Tibial nerve (tissue), 4 donors: ENCODE results near the gene JPH2. TPM values are rescaled to one million over a fixed set of nuclear protein-coding genes. Genes with fewer than 3 reads are reported as not detected.

Experiments
- DNase-seq, 2 donors: peaks; one replicate each; pipeline ENCODE4 v3.0.0-alpha.2; 2019; ENCODE audit warnings: low spot score in 2 of 2
- H3K27ac ChIP-seq, 4 donors: fragments of 200-600 bp; sonication (generic) in 3 of 4; one replicate each; pipeline ENCODE4 v1.5.1; 2017 to 2019; ENCODE audit warnings: mild to moderate bottlenecking in 1 of 4
- H3K27me3 ChIP-seq, 2 donors: fragments of 200-600 bp; sonication (generic) in 1 of 2; one replicate each; pipeline versions ENCODE4 v1.5.1 to v1.6.0; 2017 to 2019
- H3K36me3 ChIP-seq, 3 donors: fragments of 200-600 bp; sonication (generic); one replicate each; pipeline ENCODE4 v1.5.1; 2018 to 2019
- H3K4me1 ChIP-seq, 4 donors: fragments of 200-600 bp; sonication (generic) in 3 of 4; one replicate each; pipeline ENCODE4 v1.5.1; 2017 to 2019
- H3K4me3 ChIP-seq, 4 donors: fragments of 200-600 bp; sonication (generic) in 3 of 4; one replicate each; pipeline ENCODE4 v1.5.1; 2017 to 2019; ENCODE audit warnings: mild to moderate bottlenecking in 1 of 4, moderate library complexity in 1 of 4
- H3K9me3 ChIP-seq, 4 donors: fragments of 200-600 bp; sonication (generic) in 3 of 4; one replicate each; pipeline ENCODE4 v1.5.1; 2017 to 2019
- EP300 ChIP-seq, 2 donors: sonication (generic); formaldehyde crosslinking; IDR thresholded peaks; one replicate each; pipeline ENCODE4 v1.6.1; 2017; ENCODE audit warnings: antibody characterized with exemption in 2 of 2, mild to moderate bottlenecking in 1 of 2
- POLR2A ChIP-seq, 2 donors: fragments of 450-650 bp; IDR thresholded peaks; one replicate each; pipeline ENCODE4 v1.6.1; 2017; ENCODE audit warnings: antibody characterized with exemption in 2 of 2, mild to moderate bottlenecking in 2 of 2, moderate library complexity in 2 of 2
- whole genome bisulfite sequencing, 2 donors: methylation state at CpG; one replicate each; pipeline ENCODE4 v1.1.5; 2018; 5-methylcytosine and 5-hydroxymethylcytosine counted together
- total RNA-seq, 4 donors: library from RNA; depleted of rRNA; stranded (reverse); fragments of >200 nt; gene quantifications; one replicate each; pipeline ENCODE4 v1.1.0, GENCODE V29; 2016
- TF ChIP-seq, protein P1 (sequence below), 5 experiments: fragments of 200-600 bp in 3 of 5; fragments of 450-650 bp in 2 of 5; sonication (generic) in 3 of 5; IDR thresholded peaks; one replicate each; pipeline ENCODE4 v1.5.1; 2016 to 2019; ENCODE audit warnings: antibody characterized with exemption in 5 of 5, mild to moderate bottlenecking in 3 of 5, moderate library complexity in 2 of 5

The JPH2 gene
- total RNA-seq, 4 donors from 2014 or later = 3.1 to 6.3 (median 5.3) TPM

DNA sequence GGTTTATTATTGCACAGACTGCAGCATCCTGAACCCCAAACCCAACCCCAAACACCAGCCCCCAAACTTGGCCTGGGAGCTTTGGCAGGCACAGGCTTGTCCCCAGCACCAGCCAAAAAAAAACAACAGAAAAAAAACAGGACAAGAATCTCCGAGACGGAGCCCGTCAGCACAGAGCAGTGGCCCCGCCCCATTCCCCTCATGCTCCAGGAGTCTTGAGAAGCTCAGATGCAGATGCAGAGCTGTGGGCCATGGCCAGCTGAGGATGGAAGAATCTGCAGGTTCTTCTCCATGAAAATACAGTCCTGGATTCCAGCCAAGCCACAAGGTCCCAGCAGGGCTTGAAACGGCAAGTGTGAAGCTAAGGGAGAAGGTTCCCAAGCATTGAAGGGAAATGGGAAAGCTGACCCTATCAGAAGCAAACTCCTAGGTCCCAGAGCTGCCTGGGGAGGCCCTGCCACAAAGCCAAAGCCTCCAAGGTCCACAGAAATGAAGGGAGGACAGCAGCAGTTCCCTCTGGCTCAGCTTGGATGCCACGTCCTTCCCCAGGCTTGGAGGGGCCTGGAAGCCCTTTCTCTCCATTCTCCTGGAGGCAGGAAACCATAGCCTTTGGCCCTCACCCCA is 75.2 kb downstream of the JPH2 start:
- WGBS, 2 donors = 26 to 31% methylated on average over 6 of the region's 6 CpGs
- no peak overlapping the region for H3K27ac ChIP-seq
- H3K4me1 ChIP-seq = no peaks in the 10 kb centered on the region
- H3K4me3 ChIP-seq = no peak overlapping the region
- peaks cover 0 to 24% of the 10 kb centered on the region in 2 donors for H3K27me3 ChIP-seq
- DNase-seq = no peak
- H3K36me3 ChIP-seq = no peaks in the 10 kb centered on the region
- TF ChIP-seq, protein P1, sequence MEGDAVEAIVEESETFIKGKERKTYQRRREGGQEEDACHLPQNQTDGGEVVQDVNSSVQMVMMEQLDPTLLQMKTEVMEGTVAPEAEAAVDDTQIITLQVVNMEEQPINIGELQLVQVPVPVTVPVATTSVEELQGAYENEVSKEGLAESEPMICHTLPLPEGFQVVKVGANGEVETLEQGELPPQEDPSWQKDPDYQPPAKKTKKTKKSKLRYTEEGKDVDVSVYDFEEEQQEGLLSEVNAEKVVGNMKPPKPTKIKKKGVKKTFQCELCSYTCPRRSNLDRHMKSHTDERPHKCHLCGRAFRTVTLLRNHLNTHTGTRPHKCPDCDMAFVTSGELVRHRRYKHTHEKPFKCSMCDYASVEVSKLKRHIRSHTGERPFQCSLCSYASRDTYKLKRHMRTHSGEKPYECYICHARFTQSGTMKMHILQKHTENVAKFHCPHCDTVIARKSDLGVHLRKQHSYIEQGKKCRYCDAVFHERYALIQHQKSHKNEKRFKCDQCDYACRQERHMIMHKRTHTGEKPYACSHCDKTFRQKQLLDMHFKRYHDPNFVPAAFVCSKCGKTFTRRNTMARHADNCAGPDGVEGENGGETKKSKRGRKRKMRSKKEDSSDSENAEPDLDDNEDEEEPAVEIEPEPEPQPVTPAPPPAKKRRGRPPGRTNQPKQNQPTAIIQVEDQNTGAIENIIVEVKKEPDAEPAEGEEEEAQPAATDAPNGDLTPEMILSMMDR (IDR thresholded peaks at IDR 0.05) = no peak
- H3K9me3 ChIP-seq = peaks cover 0 to 8% (median 0%) of the 10 kb centered on the region in 4 donors

DNA sequence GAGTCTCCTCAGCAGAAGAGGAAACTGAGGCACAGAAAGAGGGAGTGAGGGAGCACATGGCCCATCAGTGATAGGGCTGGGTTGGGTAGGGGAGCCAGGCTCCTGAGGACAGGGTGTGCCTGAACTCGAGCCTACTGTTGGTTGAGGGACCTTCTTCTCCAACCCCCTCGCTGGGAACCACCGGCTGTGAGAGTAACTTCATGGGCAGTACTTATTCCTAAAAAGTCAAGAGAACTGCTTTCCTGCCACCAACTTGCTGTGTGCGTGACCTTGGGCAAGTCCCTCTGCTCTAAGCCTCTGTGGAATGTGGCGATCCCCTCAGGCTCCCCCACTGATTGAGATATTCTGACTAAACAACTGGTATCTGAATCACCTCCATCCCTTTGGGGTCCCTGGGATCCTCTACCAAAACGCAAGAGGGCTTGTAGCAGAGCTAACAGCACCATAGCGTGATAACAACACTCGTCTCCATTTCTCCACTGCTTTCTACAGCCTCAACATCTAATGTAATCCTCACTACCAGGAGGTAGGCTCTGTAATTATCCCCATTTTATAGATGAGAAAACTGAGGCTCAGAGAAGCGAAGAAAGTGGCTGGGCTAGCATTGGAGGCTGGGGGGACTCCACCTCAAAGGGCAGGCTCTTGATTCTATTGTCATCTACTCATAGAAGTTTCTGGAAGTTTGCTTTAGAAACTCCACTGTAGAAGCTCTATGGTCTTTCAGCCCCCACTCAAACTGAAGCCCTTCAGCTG is 76.0 kb downstream of the JPH2 start:
- H3K4me3 ChIP-seq = no peak overlapping the region
- no peak overlapping the region for H3K27ac ChIP-seq
- TF ChIP-seq POLR2A (IDR thresholded peaks at IDR 0.05) = no peak
- no peak for TF ChIP-seq EP300 (IDR thresholded peaks at IDR 0.05)
- TF ChIP-seq, protein P1 (IDR thresholded peaks at IDR 0.05) = no peak
- no peaks in the 10 kb centered on the region for H3K4me1 ChIP-seq
- no peaks in the 10 kb centered on the region for H3K36me3 ChIP-seq
- no peak for DNase-seq
- 84 to 85% methylated on average over 9 of the region's 9 CpGs for WGBS, 2 donors
- peaks cover 0 to 16% of the 10 kb centered on the region in 2 donors for H3K27me3 ChIP-seq
- H3K9me3 ChIP-seq = peaks cover 0 to 8% (median 0%) of the 10 kb centered on the region in 4 donors

DNA sequence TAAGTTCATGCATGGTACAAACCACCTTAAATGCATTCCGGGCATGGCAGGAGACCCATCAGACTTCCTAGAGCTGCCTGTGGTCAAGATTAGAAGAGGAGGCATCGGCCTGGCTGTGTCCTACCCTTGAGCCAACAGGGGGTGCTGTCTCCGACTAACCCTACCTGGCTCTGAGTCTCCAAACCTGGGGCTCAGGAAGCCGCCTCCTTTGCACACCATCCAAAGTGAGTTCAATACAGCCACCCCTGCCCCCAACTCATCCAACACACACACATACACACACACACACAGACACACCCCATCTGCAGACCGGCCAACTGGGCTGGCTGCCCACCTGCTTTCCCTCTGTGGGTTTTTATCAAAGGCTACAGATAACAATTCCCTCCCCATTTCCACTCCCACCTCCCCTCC is 77.0 kb downstream of the JPH2 start:
- TF ChIP-seq, protein P1 (IDR thresholded peaks at IDR 0.05) = no peak
- TF ChIP-seq EP300 (IDR thresholded peaks at IDR 0.05) = no peak
- no peak for TF ChIP-seq POLR2A (IDR thresholded peaks at IDR 0.05)
- no peak for DNase-seq
- Histone ChIP-seq H3K27me3 (peaks cover 0 to 6% of the 10 kb centered on the region in 2 donors), H3K4me3 (no peak overlapping the region), H3K9me3 (peaks cover 0 to 8% (median 0%) of the 10 kb centered on the region in 4 donors), H3K27ac (no peak overlapping the region), H3K36me3 (no peaks in the 10 kb centered on the region), H3K4me1 (no peaks in the 10 kb centered on the region)
- WGBS, 2 donors = 43 to 53% methylated on average over 5 of the region's 5 CpGs

DNA sequence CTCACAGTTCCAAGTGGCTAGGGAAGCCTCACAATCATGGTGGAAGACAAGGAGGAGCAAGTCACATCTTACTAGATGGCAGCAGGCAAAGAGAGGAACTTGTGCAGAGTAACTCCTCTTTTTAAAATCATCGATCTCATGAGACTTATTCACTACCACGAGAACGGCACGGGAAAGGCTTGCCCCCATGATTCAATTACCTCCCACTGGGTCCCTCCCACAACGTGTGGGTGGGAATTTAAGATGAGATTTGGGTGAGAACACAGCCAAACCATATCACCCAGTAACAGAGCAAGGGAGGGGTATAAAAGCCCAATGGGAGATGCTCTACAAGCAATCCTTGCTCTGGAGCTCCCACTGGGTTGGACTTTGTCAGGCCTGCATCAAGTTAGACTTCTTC is 80.4 kb downstream of the JPH2 start:
- H3K4me1 ChIP-seq = no peaks in the 10 kb centered on the region
- H3K27me3 ChIP-seq = no peaks in the 10 kb centered on the region
- no peak overlapping the region for H3K27ac ChIP-seq
- whole genome bisulfite sequencing, 2 donors = 57 to 67% methylated on average over 5 of the region's 5 CpGs
- DNase-seq = no peak
- no peak for TF ChIP-seq POLR2A (IDR thresholded peaks at IDR 0.05)
- TF ChIP-seq, protein P1 (IDR thresholded peaks at IDR 0.05) = no peak
- TF ChIP-seq EP300 (IDR thresholded peaks at IDR 0.05) = no peak
- H3K36me3 ChIP-seq = no peaks in the 10 kb centered on the region
- H3K4me3 ChIP-seq = no peak overlapping the region
- peaks cover 0 to 33% (median 0%) of the 10 kb centered on the region in 4 donors for H3K9me3 ChIP-seq

DNA sequence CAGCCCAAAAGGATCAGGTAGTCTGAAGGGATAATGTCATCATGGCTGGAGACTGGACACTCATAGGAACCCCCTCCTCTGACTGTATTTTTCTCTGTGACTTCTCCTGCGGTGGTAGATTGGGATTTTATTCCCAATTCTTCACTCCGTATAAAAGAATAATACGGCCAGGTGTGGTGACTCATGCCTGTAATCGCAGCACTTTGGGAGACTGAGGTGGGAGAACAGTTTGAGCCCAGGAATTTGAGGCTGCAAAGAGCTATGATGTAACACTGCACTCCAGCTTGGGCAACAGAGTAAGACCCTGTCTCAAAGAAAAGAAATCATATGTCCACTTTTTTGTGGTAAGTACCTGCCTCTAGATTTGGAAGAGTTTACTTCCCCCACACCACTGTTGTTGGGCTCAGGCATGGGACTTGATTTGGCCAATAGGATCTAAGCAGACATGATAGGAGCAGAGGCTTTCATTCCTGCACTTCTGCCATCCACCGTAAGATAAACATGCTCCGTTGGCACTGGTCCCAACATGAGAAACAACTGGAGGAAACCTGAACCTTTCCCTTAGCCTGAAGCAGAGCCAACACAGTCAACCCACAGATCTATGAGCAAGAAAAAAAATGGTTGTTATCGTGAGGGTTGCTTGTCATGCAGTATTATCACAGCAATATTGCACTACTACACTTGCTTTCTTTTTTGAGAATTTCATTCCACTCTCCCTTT is 82.0 kb downstream of the JPH2 start:
- Histone ChIP-seq H3K27ac (no peak overlapping the region), H3K27me3 (no peaks in the 10 kb centered on the region), H3K36me3 (no peaks in the 10 kb centered on the region), H3K9me3 (peaks cover 0 to 36% (median 0%) of the 10 kb centered on the region in 4 donors), H3K4me1 (no peaks in the 10 kb centered on the region), H3K4me3 (no peak overlapping the region)
- 68 to 71% methylated on average over 7 of the region's 7 CpGs for WGBS, 2 donors
- DNase-seq = no peak
- TF ChIP-seq, protein P1 (IDR thresholded peaks at IDR 0.05) = no peak
- TF ChIP-seq EP300 (IDR thresholded peaks at IDR 0.05) (no peak), POLR2A (IDR thresholded peaks at IDR 0.05) (no peak)
